Measurements from ENCODE around the gene RAG1.

The RAG1 gene

DNA sequence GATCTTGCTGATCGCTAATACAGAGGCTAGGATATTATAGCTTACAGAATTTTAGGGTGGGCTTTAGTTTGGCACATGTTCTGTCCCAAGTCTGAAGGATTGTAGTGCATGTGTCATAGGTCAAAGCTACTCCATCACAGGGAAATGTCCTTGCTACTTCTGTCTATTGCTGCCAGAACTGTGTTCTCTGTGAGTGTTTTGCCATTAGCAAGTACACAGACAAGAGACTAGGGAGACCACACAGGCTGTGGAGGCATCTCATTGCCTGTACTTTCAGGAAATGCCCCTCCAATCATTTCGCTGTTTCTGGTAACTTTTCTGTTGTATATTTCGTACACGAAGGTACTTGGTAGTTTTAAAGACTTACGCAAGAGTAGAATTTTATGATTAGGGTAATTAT lies 55.7 kb downstream of the RAG1 start:
- no peak for DNase-seq
- H3K4me3 ChIP-seq (ENCODE audit: low read depth, low read length) = no peak overlapping the region
- H3K36me3 ChIP-seq = no peaks in the 10 kb centered on the region
- TF ChIP-seq, protein P1, sequence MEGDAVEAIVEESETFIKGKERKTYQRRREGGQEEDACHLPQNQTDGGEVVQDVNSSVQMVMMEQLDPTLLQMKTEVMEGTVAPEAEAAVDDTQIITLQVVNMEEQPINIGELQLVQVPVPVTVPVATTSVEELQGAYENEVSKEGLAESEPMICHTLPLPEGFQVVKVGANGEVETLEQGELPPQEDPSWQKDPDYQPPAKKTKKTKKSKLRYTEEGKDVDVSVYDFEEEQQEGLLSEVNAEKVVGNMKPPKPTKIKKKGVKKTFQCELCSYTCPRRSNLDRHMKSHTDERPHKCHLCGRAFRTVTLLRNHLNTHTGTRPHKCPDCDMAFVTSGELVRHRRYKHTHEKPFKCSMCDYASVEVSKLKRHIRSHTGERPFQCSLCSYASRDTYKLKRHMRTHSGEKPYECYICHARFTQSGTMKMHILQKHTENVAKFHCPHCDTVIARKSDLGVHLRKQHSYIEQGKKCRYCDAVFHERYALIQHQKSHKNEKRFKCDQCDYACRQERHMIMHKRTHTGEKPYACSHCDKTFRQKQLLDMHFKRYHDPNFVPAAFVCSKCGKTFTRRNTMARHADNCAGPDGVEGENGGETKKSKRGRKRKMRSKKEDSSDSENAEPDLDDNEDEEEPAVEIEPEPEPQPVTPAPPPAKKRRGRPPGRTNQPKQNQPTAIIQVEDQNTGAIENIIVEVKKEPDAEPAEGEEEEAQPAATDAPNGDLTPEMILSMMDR (IDR thresholded peaks at IDR 0.05; ENCODE audit: low read depth, low read length) = no peak
- no peaks in the 10 kb centered on the region for H3K9me3 ChIP-seq (ENCODE audit: severe bottlenecking)
- no peak overlapping the region for H3K27ac ChIP-seq
- no peaks in the 10 kb centered on the region for H3K27me3 ChIP-seq (ENCODE audit: insufficient read depth, low read depth, severe bottlenecking)

DNA sequence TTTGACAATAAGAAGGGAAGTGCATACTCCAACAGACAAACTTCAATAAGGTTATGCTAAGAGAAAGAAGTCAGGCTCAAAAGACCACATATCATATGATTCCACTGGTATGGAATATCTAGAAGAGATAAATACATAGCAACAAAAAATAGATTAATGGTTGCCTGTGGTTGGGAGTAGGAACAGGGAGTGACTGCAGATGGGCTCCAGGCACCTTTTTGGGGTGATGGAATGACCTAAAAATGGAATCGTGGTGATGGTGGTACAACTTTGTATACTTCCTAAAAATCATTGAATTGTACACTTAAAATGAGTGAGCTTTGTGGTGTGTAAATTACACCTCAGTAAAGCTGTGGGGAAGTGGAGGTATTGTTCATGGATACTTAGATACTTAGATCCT lies 59.2 kb downstream of the RAG1 start:
- TF ChIP-seq, protein P1 (IDR thresholded peaks at IDR 0.05; ENCODE audit: low read depth, low read length) = no peak

DNA sequence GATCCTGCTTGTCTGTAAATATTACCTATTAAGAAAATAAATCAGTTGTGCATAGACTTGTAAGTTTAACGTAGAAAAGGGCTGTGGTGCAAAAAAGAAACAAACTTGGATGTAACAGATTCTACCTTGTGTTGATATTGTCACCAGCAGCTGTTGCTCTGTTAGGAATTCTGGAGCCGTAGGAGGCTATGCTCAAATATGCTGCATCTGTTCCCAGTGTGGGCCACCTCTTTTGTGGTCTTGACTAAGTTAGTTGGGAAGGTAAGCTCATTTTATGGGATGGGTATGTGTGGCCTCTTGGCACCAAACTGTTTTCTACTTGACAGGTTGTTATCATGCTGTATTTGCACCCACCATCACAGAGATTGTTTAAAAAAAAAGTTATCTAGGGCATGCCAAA lies 59.7 kb downstream of the RAG1 start:
- no peak for DNase-seq
- TF ChIP-seq, protein P1 (IDR thresholded peaks at IDR 0.05; ENCODE audit: low read depth, low read length) = no peak
- no peak overlapping the region for H3K4me3 ChIP-seq (ENCODE audit: low read depth, low read length)
- no peaks in the 10 kb centered on the region for H3K36me3 ChIP-seq
- no peak overlapping the region for H3K27ac ChIP-seq
- H3K9me3 ChIP-seq (ENCODE audit: severe bottlenecking) = no peaks in the 10 kb centered on the region
- H3K27me3 ChIP-seq (ENCODE audit: insufficient read depth, low read depth, severe bottlenecking) = no peaks in the 10 kb centered on the region

More for the DNA sequence above, 59.2 kb downstream of the RAG1 start:
- no peak overlapping the region for H3K27ac ChIP-seq
- H3K27me3 ChIP-seq (ENCODE audit: insufficient read depth, low read depth, severe bottlenecking) = no peaks in the 10 kb centered on the region
- DNase-seq = no peak
- H3K9me3 ChIP-seq (ENCODE audit: severe bottlenecking) = no peaks in the 10 kb centered on the region
- no peak overlapping the region for H3K4me3 ChIP-seq (ENCODE audit: low read depth, low read length)
- no peaks in the 10 kb centered on the region for H3K36me3 ChIP-seq

DNA sequence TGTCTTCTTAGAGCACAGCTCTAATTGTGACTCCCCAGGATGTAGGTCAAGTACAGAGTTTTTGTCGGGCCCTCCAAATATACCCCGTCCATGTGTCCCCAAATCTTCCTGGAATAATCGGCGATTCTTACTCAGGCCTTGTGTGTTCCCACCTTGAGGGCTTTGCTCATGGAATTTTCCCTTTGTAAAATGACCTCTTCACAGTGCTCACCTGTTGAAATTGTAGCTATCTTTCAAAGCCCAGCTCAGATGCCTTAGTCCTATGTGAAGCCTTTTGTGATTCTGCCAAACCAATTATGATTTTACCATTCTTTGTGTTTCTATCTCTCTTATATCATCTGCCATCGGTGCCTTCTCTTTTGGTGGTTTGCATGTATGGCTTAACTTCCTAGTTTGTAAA lies 60.3 kb downstream of the RAG1 start:
- H3K4me3 ChIP-seq (ENCODE audit: low read depth, low read length) = no peak overlapping the region
- no peak overlapping the region for H3K27ac ChIP-seq
- no peak for DNase-seq
- H3K9me3 ChIP-seq (ENCODE audit: severe bottlenecking) = no peaks in the 10 kb centered on the region
- no peaks in the 10 kb centered on the region for H3K27me3 ChIP-seq (ENCODE audit: insufficient read depth, low read depth, severe bottlenecking)
- H3K36me3 ChIP-seq = no peaks in the 10 kb centered on the region
- TF ChIP-seq, protein P1 (IDR thresholded peaks at IDR 0.05; ENCODE audit: low read depth, low read length) = no peak

DNA sequence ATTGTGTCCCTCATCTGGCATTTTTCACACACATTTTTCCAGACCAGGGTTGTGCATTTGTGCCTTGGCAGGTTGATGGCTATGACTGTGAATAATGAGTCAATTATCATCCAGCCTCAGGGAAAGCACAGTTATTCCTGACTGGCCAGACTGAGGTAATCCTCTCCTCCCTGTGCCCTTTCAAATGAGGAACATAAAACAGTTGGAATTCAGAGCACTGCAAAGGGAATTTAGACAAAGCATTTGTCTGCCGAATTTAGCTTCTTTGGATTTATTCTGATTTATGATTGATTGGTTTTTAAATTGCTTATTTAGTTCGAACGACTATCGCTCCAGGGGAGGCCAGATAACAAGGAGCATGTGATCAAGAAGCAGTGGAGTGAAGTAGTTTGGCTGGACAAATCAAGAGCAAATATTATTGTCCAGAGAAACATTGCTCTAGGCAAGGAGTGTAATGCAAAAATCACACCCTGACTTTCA lies 61.0 kb downstream of the RAG1 start:
- Histone ChIP-seq H3K27me3 (ENCODE audit: insufficient read depth, low read depth, severe bottlenecking) (no peaks in the 10 kb centered on the region), H3K36me3 (no peaks in the 10 kb centered on the region), H3K4me3 (ENCODE audit: low read depth, low read length) (no peak overlapping the region), H3K27ac (no peak overlapping the region), H3K9me3 (ENCODE audit: severe bottlenecking) (no peaks in the 10 kb centered on the region)
- DNase-seq = no peak
- TF ChIP-seq, protein P1 (IDR thresholded peaks at IDR 0.05; ENCODE audit: low read depth, low read length) = no peak
